T-helper 1 cell (primary cell): ENCODE measurements around the gene GREB1.
"Not testable (repeated sequence)": the region's sequence is repeated elsewhere in the genome, so short reads cannot be mapped to it uniquely, and the experiment has no call there.

Experiments
- DNase-seq, 5 donors: peaks; one replicate each; pipeline ENCODE4 v3.0.0-alpha.2; 2012 to 2020

GREB1 gene

DNA sequence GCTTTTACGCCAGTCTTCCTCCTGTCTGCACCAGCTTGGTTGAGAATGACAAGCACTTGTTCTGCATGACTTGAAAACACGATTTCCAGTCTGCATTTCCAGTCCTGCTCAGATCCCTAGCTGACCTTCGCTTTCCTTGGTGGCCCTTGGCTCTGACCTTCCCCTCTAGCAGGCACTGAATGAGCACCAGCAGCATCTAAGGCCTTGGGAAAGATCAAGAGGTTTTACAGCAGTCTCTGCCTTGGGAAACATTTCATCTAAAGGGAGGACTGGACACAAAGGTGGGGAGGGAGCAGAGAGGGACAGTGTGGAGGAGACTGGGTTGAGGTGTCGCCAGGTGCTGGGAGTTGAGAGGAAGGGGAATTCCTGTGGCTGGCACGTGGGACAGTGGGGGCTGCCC, 105.7 kb downstream of the GREB1 start:
- no peak for DNase-seq

- DNase-seq = no peak
Measured at GRCh38 chr2:11640132-11640531, 106.3 kb downstream of the GREB1 start.

DNA sequence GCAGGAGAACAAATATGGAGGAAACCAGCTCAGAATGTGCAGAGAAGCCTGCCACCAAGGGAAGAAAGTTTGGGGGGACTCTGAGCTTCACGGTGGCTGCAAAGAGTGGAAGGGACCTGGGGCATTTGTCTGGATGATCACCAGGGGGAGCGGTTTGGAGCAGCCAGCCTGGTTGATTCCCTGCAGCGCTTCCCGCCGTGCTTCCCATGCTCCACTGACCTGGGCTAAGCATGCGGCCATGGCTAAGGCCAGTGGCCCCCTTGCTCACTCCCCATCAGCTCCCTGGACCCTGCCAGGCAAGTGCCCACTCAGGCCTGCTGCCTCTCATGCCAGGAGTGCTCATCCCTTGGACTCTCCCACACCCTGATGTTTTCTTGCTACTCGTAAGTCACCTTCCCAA, 109.1 kb downstream of the GREB1 start:
- DNase-seq = no peak

GRCh38 chr2:11644293-11644692, 110.4 kb downstream of the GREB1 start:
- DNase-seq = no peak

- no peak for DNase-seq
Measured at GRCh38 chr2:11646530-11646929, 112.7 kb downstream of the GREB1 start.

GRCh38 chr2:11647834-11648600, 114.2 kb downstream of the GREB1 start:
- no peak for DNase-seq

- DNase-seq = no peak
Measured at GRCh38 chr2:11649093-11649492, 115.2 kb downstream of the GREB1 start.

GRCh38 chr2:11651856-11652548, 118.2 kb downstream of the GREB1 start:
- no peak for DNase-seq

DNA sequence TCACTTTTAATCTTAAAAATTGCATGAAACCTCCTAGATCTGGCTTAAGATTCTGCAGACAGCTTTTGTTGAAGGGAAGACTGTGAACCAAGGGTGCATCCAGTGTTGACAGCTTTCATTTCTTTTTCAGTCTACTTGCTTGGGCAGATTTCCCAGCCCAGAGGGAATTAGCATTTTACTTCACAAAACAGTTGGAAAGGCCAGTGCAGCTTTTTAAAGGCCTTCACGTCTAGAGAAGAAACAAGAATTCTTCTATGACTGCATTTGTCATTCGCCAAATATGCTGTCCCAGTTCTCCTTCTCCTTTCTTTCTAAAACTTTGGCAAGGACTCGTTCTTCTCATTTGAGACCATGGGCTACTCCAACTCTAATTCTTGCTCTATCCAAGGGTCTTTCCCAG, 118.7 kb downstream of the GREB1 start:
- DNase-seq = no peak

GRCh38 chr2:11655495-11655894, 121.7 kb downstream of the GREB1 start:
- DNase-seq = no peak

DNA sequence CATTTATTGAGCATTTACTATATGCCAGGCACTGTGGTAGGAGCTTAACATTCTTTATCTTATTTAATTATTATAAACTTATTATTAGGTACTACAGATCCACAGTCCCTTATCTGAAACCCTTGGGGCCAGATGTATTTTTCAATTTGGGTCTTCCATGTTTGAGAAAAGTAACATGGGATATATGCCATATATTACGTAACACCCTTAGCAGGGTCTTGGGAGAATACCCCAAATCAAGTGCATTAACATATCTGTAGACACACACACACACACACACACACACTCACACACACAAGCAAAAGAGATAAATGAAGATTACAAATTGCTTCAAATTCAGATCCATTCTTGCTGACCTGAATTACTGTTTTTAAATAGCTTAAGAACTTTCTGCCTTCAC, 122.4 kb downstream of the GREB1 start:
- DNase-seq = no peak

DNA sequence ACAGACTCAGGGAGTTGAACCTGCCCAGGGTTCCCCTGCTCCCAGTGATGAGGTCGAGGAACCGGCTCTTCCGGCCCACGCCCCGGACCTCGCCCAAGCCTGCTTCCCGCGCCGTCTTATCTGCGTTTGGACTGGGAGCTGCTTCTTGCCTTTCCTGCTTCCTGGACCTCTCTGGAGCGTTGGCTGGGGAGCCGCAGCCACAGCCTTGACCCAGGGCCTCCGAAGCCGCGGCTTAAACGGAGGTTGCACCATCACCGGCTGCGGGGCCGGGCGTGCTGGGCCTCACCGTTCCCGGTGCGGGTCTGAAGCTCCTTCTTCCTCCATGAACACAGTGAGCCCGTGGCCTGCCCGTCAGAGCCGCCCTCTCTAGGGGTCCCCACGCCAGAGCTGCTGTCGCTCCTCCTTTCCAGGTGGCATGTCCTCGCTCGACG, 122.8 kb downstream of the GREB1 start:
- DNase-seq = no peak

DNA sequence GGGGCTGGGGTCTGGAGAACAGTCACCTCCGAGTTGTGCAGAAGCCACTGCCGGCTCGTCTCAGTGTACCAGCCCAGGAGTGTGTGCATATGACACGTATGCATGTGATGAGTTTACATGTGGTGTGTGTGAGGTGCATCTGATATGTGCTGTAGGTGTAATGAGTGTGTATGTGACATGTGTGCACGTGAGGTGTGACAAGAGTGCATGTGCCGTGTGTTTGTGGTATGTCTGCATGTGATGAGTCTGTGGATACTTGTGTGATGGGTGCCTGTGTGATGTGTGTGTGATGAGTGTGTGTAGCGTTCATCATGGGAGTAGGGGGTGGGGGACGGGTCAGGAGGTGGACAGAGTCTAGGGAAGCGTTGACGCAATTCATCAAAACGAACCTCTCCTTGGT, 123.3 kb downstream of the GREB1 start:
- no peak for DNase-seq

- no peak for DNase-seq
Measured at GRCh38 chr2:11657646-11658045, 123.8 kb downstream of the GREB1 start.

GRCh38 chr2:11658208-11659114, 124.6 kb downstream of the GREB1 start:
- DNase-seq = no peak

DNA sequence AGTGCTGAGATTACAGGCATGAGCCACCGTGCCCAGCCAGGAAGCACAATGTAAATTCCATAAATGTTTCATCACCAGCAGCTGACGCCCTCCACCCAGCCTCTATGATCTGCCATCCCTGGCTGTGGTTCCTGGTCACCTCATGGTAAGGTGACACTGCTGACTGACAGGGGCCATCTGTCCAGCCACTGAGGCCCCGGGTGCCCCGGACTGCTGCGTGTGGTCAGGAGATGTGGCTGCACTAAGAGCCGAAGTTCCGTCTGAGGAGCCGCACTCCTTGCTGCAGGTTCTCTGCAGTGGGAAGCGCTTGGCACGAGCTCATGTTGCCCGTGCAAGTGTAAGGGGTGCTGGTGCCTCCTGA, 125.2 kb downstream of the GREB1 start:
- DNase-seq = no peak

DNA sequence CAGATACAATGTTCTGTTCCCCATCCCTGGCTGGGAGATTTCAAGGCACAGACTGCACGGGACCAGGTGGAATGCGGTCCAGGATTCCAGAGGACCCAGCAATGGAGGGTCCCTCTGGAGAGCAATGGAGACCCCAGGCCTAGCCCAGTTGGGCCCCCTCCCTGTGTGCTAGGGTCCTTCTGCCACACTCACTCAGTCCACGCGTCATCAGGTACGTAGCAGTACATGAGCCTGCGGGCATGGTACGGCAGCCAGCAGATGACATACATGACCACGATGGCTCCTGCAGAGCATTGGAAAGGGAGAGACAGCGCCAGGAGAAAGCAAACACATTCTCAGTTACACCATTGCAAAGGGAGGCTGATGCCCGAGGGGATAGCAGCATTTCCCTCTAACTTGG, 126.0 kb downstream of the GREB1 start:
- DNase-seq = no peak

DNA sequence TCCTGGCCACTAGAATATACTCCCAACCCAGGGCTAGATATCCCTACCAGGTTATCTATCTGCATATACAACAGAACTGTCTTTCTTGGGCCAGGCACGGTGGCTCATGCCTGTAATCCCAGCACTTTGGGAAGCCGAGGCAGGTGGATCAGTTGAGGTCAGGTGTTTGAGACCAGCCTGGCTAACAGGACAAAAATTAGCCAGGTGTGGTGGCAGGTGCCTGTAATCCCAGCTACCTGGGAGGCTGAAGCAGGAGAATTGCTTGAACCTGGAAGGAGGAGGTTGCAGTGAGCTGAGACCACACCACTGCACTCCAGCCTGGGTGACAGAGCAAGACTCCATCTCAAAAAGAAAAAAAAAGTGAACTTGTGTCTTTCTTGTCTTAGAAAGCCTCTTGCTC, 126.6 kb downstream of the GREB1 start:
- DNase-seq = not testable (repeated sequence)

- no peak for DNase-seq
Measured at GRCh38 chr2:11661891-11662435, 128.1 kb downstream of the GREB1 start.

GRCh38 chr2:11662882-11663281, 129.0 kb downstream of the GREB1 start:
- no peak for DNase-seq

- no peak for DNase-seq
Measured at GRCh38 chr2:11663427-11663826, 129.6 kb downstream of the GREB1 start.

DNA sequence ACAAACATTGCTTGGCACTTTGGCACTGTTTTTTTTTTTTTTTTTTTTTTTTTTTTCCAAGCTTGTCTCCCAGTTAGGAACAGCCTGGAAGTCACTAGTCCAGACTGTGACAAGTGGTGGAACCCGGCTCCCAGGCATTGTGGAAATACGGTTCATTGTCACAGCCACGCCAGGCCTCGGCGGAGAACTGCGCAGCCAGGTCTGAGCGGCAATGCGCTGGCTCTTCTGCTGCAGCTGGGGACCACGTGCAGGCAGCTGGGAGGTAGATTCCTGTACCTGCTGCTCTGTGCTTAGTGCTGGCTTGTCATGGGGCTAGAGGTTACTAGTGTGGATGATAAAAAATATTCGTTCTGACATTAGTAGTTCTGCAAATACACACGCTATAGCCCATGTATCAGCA, 131.2 kb downstream of the GREB1 start:
- DNase-seq = no peak
